Central memory CD4-positive, alpha-beta T cell (primary cell): Measurements from ENCODE around the gene GNPDA1.

Experiments used
- DNase-seq: peaks from one replicate; pipeline ENCODE4 v3.0.0; 2022

GNPDA1 gene

DNA sequence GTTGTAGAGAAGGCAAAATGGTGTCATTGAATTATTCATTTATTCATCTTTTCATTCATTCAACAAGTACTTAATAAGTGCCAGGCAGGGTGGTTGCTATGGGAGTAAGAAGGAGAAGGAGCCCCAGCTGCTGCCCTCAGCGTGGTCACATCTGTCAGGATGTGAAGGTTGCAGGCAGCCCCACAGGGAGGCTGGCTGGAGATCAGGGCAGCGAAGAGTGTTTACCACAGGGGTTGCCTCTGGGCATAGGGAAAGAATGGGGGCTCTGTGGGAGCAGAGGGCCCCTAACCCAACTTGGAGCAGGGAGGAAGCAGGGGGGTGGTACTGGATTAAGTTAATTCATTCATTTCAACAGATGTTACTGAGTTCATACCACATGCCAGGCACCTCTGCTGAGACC is 60.8 kb downstream of the GNPDA1 start:
- DNase-seq: no peak

DNA sequence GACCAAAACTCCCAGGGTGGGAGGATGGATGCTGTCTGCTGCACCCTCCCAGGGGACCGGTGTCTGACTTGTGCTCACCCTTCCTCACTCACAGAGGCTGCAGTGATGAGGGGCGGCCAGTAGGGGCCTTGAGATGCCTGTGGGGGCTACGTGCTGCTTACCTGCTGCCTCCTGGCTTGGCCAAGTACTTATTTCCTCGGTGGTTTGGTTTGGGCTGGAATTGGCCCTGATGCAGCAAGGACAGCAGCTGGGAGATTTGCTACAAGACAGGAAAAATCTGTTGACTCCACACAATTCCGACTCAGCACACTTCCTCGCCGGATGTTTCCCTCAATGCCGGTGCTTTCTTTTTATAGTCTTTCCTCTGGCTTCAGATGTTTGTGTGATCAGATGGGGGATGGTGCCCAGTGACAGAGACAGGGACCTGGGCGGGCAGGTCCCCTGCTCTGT is 61.5 kb downstream of the GNPDA1 start:
- no peak for DNase-seq
